Smooth muscle cell (in vitro differentiated cells): ENCODE measurements around the gene SERPINB13. TPM values are rescaled to one million over a fixed set of nuclear protein-coding genes. Genes with fewer than 3 reads are reported as not detected.

ENCODE experiments used
- DNase-seq: peaks from one replicate; lab custom pipeline; 2025; ENCODE audit not compliant: unreplicated experiment; lab: John Stamatoyannopoulos, UW
- H2AFZ ChIP-seq: fragments of 200-600 bp; sonication (generic); 2 replicates; pipeline ENCODE4 v1.6.0; 2016; ENCODE audit warnings: antibody characterized with exemption, low read depth, mild to moderate bottlenecking
- H3F3A ChIP-seq: fragments of 200-600 bp; sonication (generic); 2 replicates; pipeline ENCODE4 v1.6.0; 2017; ENCODE audit warnings: antibody characterized with exemption, low read depth
- H3K27ac ChIP-seq: fragments of 200-600 bp; sonication (generic); 2 replicates; pipeline ENCODE4 v1.5.1; 2016; ENCODE audit warnings: low read depth, mild to moderate bottlenecking
- H3K27me3 ChIP-seq: fragments of 200-600 bp; sonication (generic); 2 replicates; pipeline ENCODE4 v1.6.1; 2016; ENCODE audit warnings: low read depth, mild to moderate bottlenecking
- H3K36me3 ChIP-seq: fragments of 200-600 bp; sonication (generic); 2 replicates; pipeline ENCODE4 v1.5.1; 2016; ENCODE audit warnings: low read depth
- H3K4me1 ChIP-seq: fragments of 200-600 bp; sonication (generic); 2 replicates; pipeline ENCODE4 v1.5.1; 2016; ENCODE audit warnings: low read depth
- H3K4me2 ChIP-seq: fragments of 200-600 bp; sonication (generic); 2 replicates; pipeline ENCODE4 v1.6.0; 2016; ENCODE audit warnings: mild to moderate bottlenecking
- H3K4me3 ChIP-seq: fragments of 200-600 bp; sonication (generic); 2 replicates; pipeline ENCODE4 v1.5.1; 2016; ENCODE audit warnings: mild to moderate bottlenecking
- H3K79me2 ChIP-seq: fragments of 200-600 bp; sonication (generic); 2 replicates; pipeline ENCODE4 v1.6.0; 2016; ENCODE audit warnings: low read depth, mild to moderate bottlenecking
- H3K9ac ChIP-seq: fragments of 200-600 bp; sonication (generic); 2 replicates; pipeline ENCODE4 v1.6.0; 2016; ENCODE audit warnings: low read depth
- H3K9me3 ChIP-seq: fragments of 200-600 bp; sonication (generic); replicated peaks from 2 replicates; pipeline ENCODE4 v1.5.1; 2016; ENCODE audit warnings: low read depth
- H4K20me1 ChIP-seq: fragments of 200-600 bp; sonication (generic); 2 replicates; pipeline ENCODE4 v1.6.0; 2016; ENCODE audit warnings: low read depth
- WGBS: methylation state at CpG from one replicate; pipeline ENCODE4 v1.1.7; 2016; ENCODE audit warnings: low lambda C conversion rate; 5-methylcytosine and 5-hydroxymethylcytosine counted together
- polyA plus RNA-seq: library from polyadenylated mRNA; unstranded; fragments of >200 nt; fragmentation: Nextera tagmentation; extraction: Ambion mirVana; gene quantifications from 2 replicates; pipeline ENCODE4 v1.2.1, GENCODE V29; 2016
- total RNA-seq: library from RNA; depleted of rRNA; stranded (reverse); fragments of >200 nt; gene quantifications from 2 replicates; pipeline ENCODE4 v1.2.3, GENCODE V29; 2014
- TF ChIP-seq, protein P1 (sequence below): fragments of 200-600 bp; sonication (generic); IDR thresholded peaks from 2 replicates; pipeline ENCODE4 v1.5.1; 2017; ENCODE audit warnings: borderline replicate concordance, mild to moderate bottlenecking, antibody characterized with exemption; ENCODE audit not compliant: insufficient read depth, poor library complexity, severe bottlenecking

SERPINB13 gene
- total and polyA plus RNA-seq, 2 experiments from 2014 or later: 12.5 to 103 TPM

DNA sequence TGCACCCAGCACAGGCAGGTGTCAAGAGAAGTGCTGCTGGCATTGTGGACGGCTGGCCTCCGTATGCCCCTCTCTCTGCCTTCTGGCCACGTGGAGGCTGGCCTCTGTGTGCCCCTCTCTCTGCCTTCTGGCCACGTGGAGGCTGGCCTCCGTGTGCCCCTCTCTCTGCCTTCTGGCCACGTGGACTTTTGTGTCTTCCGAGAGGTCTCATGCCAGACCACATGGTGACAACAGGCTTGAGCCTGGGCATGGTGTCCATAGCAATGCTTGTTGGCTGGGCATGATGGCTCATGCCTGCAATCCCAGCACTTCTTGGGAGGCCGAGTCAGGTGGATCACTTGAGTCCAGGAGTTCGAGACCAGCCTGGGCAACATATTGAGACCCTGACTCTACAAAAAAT is 19.3 kb upstream of the SERPINB13 start:
- 80% methylated on average over 9 of the region's 9 CpGs for WGBS

DNA sequence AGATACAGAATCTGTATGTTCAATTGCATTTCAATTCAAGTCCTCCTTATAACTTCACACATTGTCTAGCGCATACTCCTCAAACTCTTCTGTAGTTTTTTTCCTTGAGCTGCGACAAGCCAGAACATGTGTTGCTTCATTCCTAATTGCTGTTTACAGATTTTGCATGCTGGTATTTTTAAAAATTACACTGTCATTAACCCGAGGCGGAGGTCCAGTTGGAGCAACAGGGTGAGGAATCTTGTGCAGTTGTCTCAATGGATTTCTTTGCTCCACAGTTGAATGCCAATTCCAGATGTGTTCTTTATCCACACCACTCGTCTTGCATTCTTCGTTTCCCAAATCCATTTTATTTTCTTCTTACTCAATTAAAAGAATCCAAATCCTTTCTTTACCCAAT is 16.4 kb upstream of the SERPINB13 start:
- TF ChIP-seq, protein P1, sequence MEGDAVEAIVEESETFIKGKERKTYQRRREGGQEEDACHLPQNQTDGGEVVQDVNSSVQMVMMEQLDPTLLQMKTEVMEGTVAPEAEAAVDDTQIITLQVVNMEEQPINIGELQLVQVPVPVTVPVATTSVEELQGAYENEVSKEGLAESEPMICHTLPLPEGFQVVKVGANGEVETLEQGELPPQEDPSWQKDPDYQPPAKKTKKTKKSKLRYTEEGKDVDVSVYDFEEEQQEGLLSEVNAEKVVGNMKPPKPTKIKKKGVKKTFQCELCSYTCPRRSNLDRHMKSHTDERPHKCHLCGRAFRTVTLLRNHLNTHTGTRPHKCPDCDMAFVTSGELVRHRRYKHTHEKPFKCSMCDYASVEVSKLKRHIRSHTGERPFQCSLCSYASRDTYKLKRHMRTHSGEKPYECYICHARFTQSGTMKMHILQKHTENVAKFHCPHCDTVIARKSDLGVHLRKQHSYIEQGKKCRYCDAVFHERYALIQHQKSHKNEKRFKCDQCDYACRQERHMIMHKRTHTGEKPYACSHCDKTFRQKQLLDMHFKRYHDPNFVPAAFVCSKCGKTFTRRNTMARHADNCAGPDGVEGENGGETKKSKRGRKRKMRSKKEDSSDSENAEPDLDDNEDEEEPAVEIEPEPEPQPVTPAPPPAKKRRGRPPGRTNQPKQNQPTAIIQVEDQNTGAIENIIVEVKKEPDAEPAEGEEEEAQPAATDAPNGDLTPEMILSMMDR: no peak
- Histone ChIP-seq H3K9me3 (no peaks in the 10 kb centered on the region), H3K36me3 (no peaks in the 10 kb centered on the region), H4K20me1 (no peaks in the 10 kb centered on the region), H3K4me2 (no peak overlapping the region), H3F3A (no peaks in the 10 kb centered on the region), H3K9ac (no peak overlapping the region), H3K4me3 (no peak overlapping the region), H2AFZ (no peak overlapping the region), H3K27me3 (no peaks in the 10 kb centered on the region), H3K4me1 (no peaks in the 10 kb centered on the region), H3K27ac (no peak overlapping the region), H3K79me2 (no peaks in the 10 kb centered on the region)
- 76% methylated on average over 6 of the region's 6 CpGs for WGBS
- no peak for DNase-seq

More for the DNA sequence above, 19.3 kb upstream of the SERPINB13 start:
- no peaks in the 10 kb centered on the region for H4K20me1 ChIP-seq
- H2AFZ ChIP-seq: no peak overlapping the region
- H3K27me3 ChIP-seq: no peaks in the 10 kb centered on the region
- no peak overlapping the region for H3K9ac ChIP-seq
- H3F3A ChIP-seq: no peaks in the 10 kb centered on the region
- H3K9me3 ChIP-seq: no peaks in the 10 kb centered on the region
- H3K4me3 ChIP-seq: no peak overlapping the region
- H3K4me2 ChIP-seq: no peak overlapping the region
- no peaks in the 10 kb centered on the region for H3K36me3 ChIP-seq
- no peaks in the 10 kb centered on the region for H3K4me1 ChIP-seq
- TF ChIP-seq, protein P1: no peak
- no peak for DNase-seq
- no peaks in the 10 kb centered on the region for H3K79me2 ChIP-seq
- no peak overlapping the region for H3K27ac ChIP-seq

DNA sequence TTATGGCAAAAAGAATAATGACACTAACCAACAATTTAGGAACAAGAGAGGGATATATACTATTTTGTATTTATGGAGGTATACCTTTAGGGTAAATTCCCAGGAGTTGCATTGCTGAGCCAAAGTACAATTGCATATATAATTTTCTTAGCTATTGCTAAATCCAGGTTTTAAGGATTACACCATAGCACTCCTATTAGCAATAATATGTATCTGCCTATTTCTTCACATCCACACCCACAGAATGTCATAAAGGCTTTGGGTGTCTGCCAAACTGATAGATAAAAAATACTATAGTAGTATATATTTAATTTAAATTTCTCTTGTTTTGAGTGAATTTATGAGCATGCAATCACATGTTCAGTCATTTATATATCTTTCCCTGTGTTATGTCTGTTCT is 11.5 kb upstream of the SERPINB13 start:
- Histone ChIP-seq H3K36me3 (no peaks in the 10 kb centered on the region), H3K4me3 (no peak overlapping the region), H3F3A (no peaks in the 10 kb centered on the region), H3K79me2 (no peaks in the 10 kb centered on the region), H3K9me3 (no peaks in the 10 kb centered on the region), H3K27ac (no peak overlapping the region), H4K20me1 (no peaks in the 10 kb centered on the region), H3K4me2 (no peak overlapping the region), H3K27me3 (no peaks in the 10 kb centered on the region), H3K9ac (no peak overlapping the region), H3K4me1 (no peaks in the 10 kb centered on the region), H2AFZ (no peak overlapping the region)
- TF ChIP-seq, protein P1: no peak
- no peak for DNase-seq

DNA sequence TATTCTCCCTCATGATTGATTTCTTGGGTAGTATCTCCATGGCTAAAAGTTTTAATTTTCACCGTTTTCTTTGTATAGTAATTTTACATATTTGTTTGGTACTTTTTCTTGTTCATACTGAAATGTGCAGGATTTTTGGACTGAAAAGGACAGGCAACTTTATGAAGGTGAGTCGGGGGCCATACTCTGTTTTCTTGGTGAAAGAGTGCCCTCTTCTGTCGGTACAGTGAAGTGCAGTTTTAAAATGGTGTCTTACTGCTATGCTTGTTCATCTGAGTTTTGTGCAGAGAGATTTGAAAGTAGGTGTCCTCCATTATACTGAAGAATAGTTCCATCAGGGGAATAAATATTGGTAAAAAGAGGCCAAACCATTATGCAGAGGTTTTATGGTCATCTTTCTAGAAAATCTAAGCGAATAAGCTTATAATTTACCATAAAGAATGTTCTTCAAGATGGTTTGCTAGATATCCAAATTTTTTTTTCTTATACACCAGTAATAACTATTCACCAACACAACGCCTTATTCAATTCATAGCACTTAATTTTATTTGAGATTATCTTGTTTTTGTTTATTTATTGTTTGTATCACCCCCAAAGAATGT is 8.7 kb upstream of the SERPINB13 start:
- H3K27me3 ChIP-seq: no peaks in the 10 kb centered on the region
- H3K4me1 ChIP-seq: no peaks in the 10 kb centered on the region
- TF ChIP-seq, protein P1: peak; percentile 75
- H3K9me3 ChIP-seq: no peaks in the 10 kb centered on the region
- no peaks in the 10 kb centered on the region for H3K79me2 ChIP-seq
- H3K27ac ChIP-seq: no peak overlapping the region
- H3K36me3 ChIP-seq: no peaks in the 10 kb centered on the region
- DNase-seq: no peak
- H3K4me2 ChIP-seq: no peak overlapping the region
- peak overlapping the region; percentile 34 for H2AFZ ChIP-seq
- no peak overlapping the region for H3K9ac ChIP-seq
- no peak overlapping the region for H3K4me3 ChIP-seq
- no peaks in the 10 kb centered on the region for H3F3A ChIP-seq
- no peaks in the 10 kb centered on the region for H4K20me1 ChIP-seq
- WGBS: 5% methylated on average over 5 of the region's 5 CpGs
